ENCODE data around the gene PROP1. TPM values are rescaled to one million over a fixed set of nuclear protein-coding genes. Genes with fewer than 3 reads are reported as not detected.

The PROP1 gene
- total RNA-seq, 5 donors from 2014 or later (not counting 1 experiment from before 2014, with no cell fraction given) = not detected

GRCh38 chr5:177992466-177992865 lies 3.6 kb downstream of the PROP1 start:
- Mint-ChIP-seq H3K4me1 (no peaks in the 10 kb centered on the region), H3K36me3 (no peaks in the 10 kb centered on the region), H3K27ac (no peak overlapping the region), H3K4me3 (no peak overlapping the region), H3K27me3 (peaks cover 15 to 32% of the 10 kb centered on the region in 2 donors), H3K9me3 (no peaks in the 10 kb centered on the region)
- WGBS (ENCODE audit: insufficient coverage) = 84% methylated on average over 5 of the region's 6 CpGs
- ChIA-PET POLR2A (interaction anchor here in 1 of 2 donors (0.7 kb wide), 1 partner anchor 520 kb away, joined by 5 read pairs; no protein-coding TSS in a partner anchor), CTCF (no interaction called here)
- peaks cover 0 to 53% of the 10 kb centered on the region in 2 experiments for H3K27me3 ChIP-seq (replicated peaks in 1 of 2; ENCODE audit: control insufficient read depth in 2 of 2, extremely low read depth in 1 of 2, insufficient read depth in 2 of 2, low read length in 1 of 2)
- no peak overlapping the region for H3K4me3 ChIP-seq (ENCODE audit: control insufficient read depth in 1 of 2, extremely low read depth in 1 of 2, low read length in 1 of 2)
- ATAC-seq (replicated peaks in 1 of 4) (no peak), DNase-seq (no peak)
- no peak overlapping the region for H3K27ac ChIP-seq (ENCODE audit: low read length)
- no peaks in the 10 kb centered on the region for H3K36me3 ChIP-seq (ENCODE audit: control insufficient read depth in 2 of 2, extremely low read depth in 1 of 2, insufficient read depth in 1 of 2, low read length in 1 of 2)
- H3K9me3 ChIP-seq = no peaks in the 10 kb centered on the region
- H3K4me1 ChIP-seq (ENCODE audit: control insufficient read depth in 1 of 2, extremely low read depth in 1 of 2, insufficient read depth in 2 of 2, low read length in 2 of 2) = no peaks in the 10 kb centered on the region

DNA sequence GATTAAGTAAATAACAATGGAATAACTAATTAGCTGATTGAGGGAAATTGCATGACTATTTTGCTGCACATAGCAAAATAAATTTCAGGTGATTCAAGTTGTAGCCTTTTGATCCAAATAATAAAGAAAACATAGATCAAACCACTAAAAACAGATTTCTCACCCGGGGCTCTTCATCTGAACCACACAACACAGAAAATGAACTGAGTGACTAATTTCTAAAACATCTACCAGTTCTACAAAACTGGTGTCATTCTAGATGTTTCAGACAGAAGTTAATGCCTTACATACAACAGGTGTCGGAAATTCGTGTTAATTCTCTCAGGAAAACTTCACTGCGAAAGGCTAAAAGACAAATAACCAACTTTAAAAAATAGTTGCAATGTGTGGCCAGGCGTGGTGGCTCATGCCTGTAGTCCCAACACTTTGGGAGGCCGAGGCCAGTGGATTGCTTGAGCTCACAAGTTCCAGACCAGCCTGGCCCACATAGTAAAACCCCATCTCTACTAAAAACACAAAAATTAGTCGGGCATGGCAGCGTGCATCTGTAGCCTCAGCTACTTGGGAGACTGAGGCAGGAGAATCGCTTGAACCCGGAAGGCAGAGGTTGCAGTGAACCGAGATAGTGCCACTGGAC lies 6.9 kb downstream of the PROP1 start:
- Histone ChIP-seq H3K36me3 (ENCODE audit: control insufficient read depth in 2 of 2, extremely low read depth in 1 of 2, insufficient read depth in 1 of 2, low read length in 1 of 2) (no peaks in the 10 kb centered on the region), H3K4me3 (ENCODE audit: control insufficient read depth in 1 of 2, extremely low read depth in 1 of 2, low read length in 1 of 2) (no peak overlapping the region), H3K27me3 (replicated peaks in 1 of 2; ENCODE audit: control insufficient read depth in 2 of 2, extremely low read depth in 1 of 2, insufficient read depth in 2 of 2, low read length in 1 of 2) (peaks cover 2 to 52% of the 10 kb centered on the region in 2 experiments), H3K4me1 (ENCODE audit: control insufficient read depth in 1 of 2, extremely low read depth in 1 of 2, insufficient read depth in 2 of 2, low read length in 2 of 2) (peaks cover 0 to 10% of the 10 kb centered on the region in 2 experiments), H3K27ac (ENCODE audit: low read length) (no peak overlapping the region), H3K9me3 (no peaks in the 10 kb centered on the region)
- Mint-ChIP-seq H3K4me3 (no peak overlapping the region), H3K4me1 (peaks cover 5 to 9% (median 7%) of the 10 kb centered on the region in 3 donors), H3K36me3 (no peaks in the 10 kb centered on the region), H3K27me3 (peaks cover 26 to 57% of the 10 kb centered on the region in 2 donors), H3K9me3 (no peaks in the 10 kb centered on the region), H3K27ac (no peak overlapping the region)
- no peak for DNase-seq
- POLR2A ChIA-PET = interaction anchor here in 1 of 2 donors (0.5 kb wide), 1 partner anchor 579 kb away, joined by 5 read pairs; no protein-coding TSS in a partner anchor
- ATAC-seq (replicated peaks in 1 of 4) = no peak
- CTCF ChIA-PET = no interaction called here
- WGBS (ENCODE audit: insufficient coverage) = 73% methylated on average over 7 of the region's 11 CpGs

GRCh38 chr5:177987326-177987725 lies 8.7 kb downstream of the PROP1 start:
- Mint-ChIP-seq H3K4me3 (no peak overlapping the region), H3K36me3 (no peaks in the 10 kb centered on the region), H3K4me1 (peaks cover 5 to 12% (median 11%) of the 10 kb centered on the region in 3 donors), H3K9me3 (no peaks in the 10 kb centered on the region), H3K27me3 (peaks cover 33 to 71% of the 10 kb centered on the region in 2 donors), H3K27ac (no peak overlapping the region)
- Histone ChIP-seq H3K36me3 (ENCODE audit: control insufficient read depth in 2 of 2, extremely low read depth in 1 of 2, insufficient read depth in 1 of 2, low read length in 1 of 2) (no peaks in the 10 kb centered on the region), H3K27me3 (replicated peaks in 1 of 2; ENCODE audit: control insufficient read depth in 2 of 2, extremely low read depth in 1 of 2, insufficient read depth in 2 of 2, low read length in 1 of 2) (peaks cover 13 to 60% of the 10 kb centered on the region in 2 experiments), H3K27ac (ENCODE audit: low read length) (no peak overlapping the region), H3K4me3 (ENCODE audit: control insufficient read depth in 1 of 2, extremely low read depth in 1 of 2, low read length in 1 of 2) (no peak overlapping the region), H3K9me3 (no peaks in the 10 kb centered on the region), H3K4me1 (ENCODE audit: control insufficient read depth in 1 of 2, extremely low read depth in 1 of 2, insufficient read depth in 2 of 2, low read length in 2 of 2) (peaks cover 0 to 17% of the 10 kb centered on the region in 2 experiments)
- POLR2A ChIA-PET = no interaction called here
- CTCF ChIA-PET = no interaction called here
- WGBS (ENCODE audit: insufficient coverage) = 71% methylated on average over 5 of the region's 9 CpGs
- no peak for DNase-seq
- no peak for ATAC-seq (replicated peaks in 1 of 4)

DNA sequence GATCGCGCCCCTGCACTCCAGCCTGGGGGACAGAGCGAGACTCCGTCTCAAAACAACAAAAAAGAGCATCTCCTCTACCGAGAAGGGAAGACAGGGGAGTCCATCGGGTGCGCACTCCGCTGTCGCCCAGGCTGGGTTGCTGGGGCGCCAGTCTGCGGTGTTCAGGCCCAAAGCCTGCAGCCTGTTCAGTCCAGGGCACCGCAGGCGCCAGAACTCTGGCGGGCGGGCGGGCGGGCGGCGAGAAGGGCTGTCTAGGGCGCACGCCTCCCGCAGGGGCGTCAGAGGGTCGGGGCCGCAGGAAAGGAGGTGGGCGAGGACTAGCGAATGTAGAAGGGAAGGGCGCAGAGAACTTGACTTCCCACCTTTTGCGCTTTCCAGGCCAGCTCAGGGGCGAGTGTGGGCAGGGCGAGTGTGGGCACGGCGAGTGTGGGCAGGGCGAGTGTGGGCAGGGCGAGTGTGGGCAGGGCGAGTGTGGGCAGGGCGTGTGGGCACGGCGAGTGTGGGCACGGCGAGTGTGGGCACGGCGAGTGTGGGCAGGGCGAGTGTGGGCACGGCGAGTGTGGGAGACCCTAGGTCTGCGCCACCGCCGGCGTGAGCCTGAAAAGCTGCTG lies 10.5 kb downstream of the PROP1 start:
- no peak overlapping the region for H3K4me3 ChIP-seq (ENCODE audit: control insufficient read depth in 1 of 2, extremely low read depth in 1 of 2, low read length in 1 of 2)
- ChIA-PET CTCF (no interaction called here), POLR2A (interaction anchor here in 1 of 2 donors (0.7 kb wide), 1 partner anchor 466 kb away, joined by 7 read pairs; no protein-coding TSS in a partner anchor)
- no peaks in the 10 kb centered on the region for H3K9me3 ChIP-seq
- H3K4me1 ChIP-seq (ENCODE audit: control insufficient read depth in 1 of 2, extremely low read depth in 1 of 2, insufficient read depth in 2 of 2, low read length in 2 of 2) = peaks cover 0 to 20% of the 10 kb centered on the region in 2 experiments
- Mint-ChIP-seq H3K4me1 (peaks cover 5 to 12% (median 11%) of the 10 kb centered on the region in 3 donors), H3K9me3 (no peaks in the 10 kb centered on the region), H3K27ac (no peak overlapping the region), H3K27me3 (peaks cover 37 to 80% of the 10 kb centered on the region in 2 donors), H3K4me3 (peak overlapping the region in 1 of 3 donors; percentile 74), H3K36me3 (no peaks in the 10 kb centered on the region)
- WGBS (ENCODE audit: insufficient coverage) = 17% methylated on average over 32 of the region's 50 CpGs
- no peaks in the 10 kb centered on the region for H3K36me3 ChIP-seq (ENCODE audit: control insufficient read depth in 2 of 2, extremely low read depth in 1 of 2, insufficient read depth in 1 of 2, low read length in 1 of 2)
- peaks cover 13 to 75% of the 10 kb centered on the region in 2 experiments for H3K27me3 ChIP-seq (replicated peaks in 1 of 2; ENCODE audit: control insufficient read depth in 2 of 2, extremely low read depth in 1 of 2, insufficient read depth in 2 of 2, low read length in 1 of 2)
- DNase-seq = no peak
- no peak overlapping the region for H3K27ac ChIP-seq (ENCODE audit: low read length)
- peak in 2 of 4 experiments; percentile 18 to 27 for ATAC-seq (replicated peaks in 1 of 4)

GRCh38 chr5:177984584-177985206 lies 11.3 kb downstream of the PROP1 start:
- H3K27ac ChIP-seq (ENCODE audit: low read length) = no peak overlapping the region
- peaks cover 5 to 12% (median 11%) of the 10 kb centered on the region in 3 donors for H3K4me1 Mint-ChIP-seq
- H3K9me3 Mint-ChIP-seq = no peaks in the 10 kb centered on the region
- peaks cover 13 to 76% of the 10 kb centered on the region in 2 experiments for H3K27me3 ChIP-seq (replicated peaks in 1 of 2; ENCODE audit: control insufficient read depth in 2 of 2, extremely low read depth in 1 of 2, insufficient read depth in 2 of 2, low read length in 1 of 2)
- peak overlapping the region in 2 of 3 donors; percentile 58 to 74 for H3K4me3 Mint-ChIP-seq
- WGBS (ENCODE audit: insufficient coverage) = 4% methylated on average over 39 of the region's 47 CpGs
- H3K4me1 ChIP-seq (ENCODE audit: control insufficient read depth in 1 of 2, extremely low read depth in 1 of 2, insufficient read depth in 2 of 2, low read length in 2 of 2) = peaks cover 0 to 20% of the 10 kb centered on the region in 2 experiments
- ChIA-PET CTCF (no interaction called here), POLR2A (interaction anchor here in 1 of 2 donors (0.7 kb wide), 1 partner anchor 466 kb away, joined by 7 read pairs; no protein-coding TSS in a partner anchor)
- ATAC-seq (replicated peaks in 1 of 4) = peak in 2 of 4 experiments; percentile 20 to 24
- H3K4me3 ChIP-seq (ENCODE audit: control insufficient read depth in 1 of 2, extremely low read depth in 1 of 2, low read length in 1 of 2) = no peak overlapping the region
- no peak for DNase-seq
- peaks cover 37 to 82% of the 10 kb centered on the region in 2 donors for H3K27me3 Mint-ChIP-seq
- no peaks in the 10 kb centered on the region for H3K9me3 ChIP-seq
- no peaks in the 10 kb centered on the region for H3K36me3 ChIP-seq (ENCODE audit: control insufficient read depth in 2 of 2, extremely low read depth in 1 of 2, insufficient read depth in 1 of 2, low read length in 1 of 2)
- H3K36me3 Mint-ChIP-seq = no peaks in the 10 kb centered on the region
- no peak overlapping the region for H3K27ac Mint-ChIP-seq

GRCh38 chr5:177983763-177984583 lies 12.1 kb downstream of the PROP1 start:
- 21% methylated on average over 36 of the region's 46 CpGs for WGBS (ENCODE audit: insufficient coverage)
- no peaks in the 10 kb centered on the region for H3K36me3 Mint-ChIP-seq
- H3K4me1 Mint-ChIP-seq = peaks cover 5 to 12% (median 11%) of the 10 kb centered on the region in 3 donors
- no peak overlapping the region for H3K27ac Mint-ChIP-seq
- Histone ChIP-seq H3K36me3 (ENCODE audit: control insufficient read depth in 2 of 2, extremely low read depth in 1 of 2, insufficient read depth in 1 of 2, low read length in 1 of 2) (no peaks in the 10 kb centered on the region), H3K9me3 (no peaks in the 10 kb centered on the region), H3K4me3 (ENCODE audit: control insufficient read depth in 1 of 2, extremely low read depth in 1 of 2, low read length in 1 of 2) (peak overlapping the region in 1 of 2 donors; percentile 3), H3K27ac (ENCODE audit: low read length) (no peak overlapping the region), H3K27me3 (replicated peaks in 1 of 2; ENCODE audit: control insufficient read depth in 2 of 2, extremely low read depth in 1 of 2, insufficient read depth in 2 of 2, low read length in 1 of 2) (peaks cover 13 to 72% of the 10 kb centered on the region in 2 experiments), H3K4me1 (ENCODE audit: control insufficient read depth in 1 of 2, extremely low read depth in 1 of 2, insufficient read depth in 2 of 2, low read length in 2 of 2) (peaks cover 0 to 20% of the 10 kb centered on the region in 2 experiments)
- POLR2A ChIA-PET = no interaction called here
- H3K9me3 Mint-ChIP-seq = no peaks in the 10 kb centered on the region
- ATAC-seq (replicated peaks in 1 of 4) (no peak), DNase-seq (no peak)
- peaks cover 37 to 75% of the 10 kb centered on the region in 2 donors for H3K27me3 Mint-ChIP-seq
- CTCF ChIA-PET = no interaction called here
- H3K4me3 Mint-ChIP-seq = peak overlapping the region in 1 of 3 donors; percentile 74
